ENCODE measurements around the gene ZNF280A.

DNA sequence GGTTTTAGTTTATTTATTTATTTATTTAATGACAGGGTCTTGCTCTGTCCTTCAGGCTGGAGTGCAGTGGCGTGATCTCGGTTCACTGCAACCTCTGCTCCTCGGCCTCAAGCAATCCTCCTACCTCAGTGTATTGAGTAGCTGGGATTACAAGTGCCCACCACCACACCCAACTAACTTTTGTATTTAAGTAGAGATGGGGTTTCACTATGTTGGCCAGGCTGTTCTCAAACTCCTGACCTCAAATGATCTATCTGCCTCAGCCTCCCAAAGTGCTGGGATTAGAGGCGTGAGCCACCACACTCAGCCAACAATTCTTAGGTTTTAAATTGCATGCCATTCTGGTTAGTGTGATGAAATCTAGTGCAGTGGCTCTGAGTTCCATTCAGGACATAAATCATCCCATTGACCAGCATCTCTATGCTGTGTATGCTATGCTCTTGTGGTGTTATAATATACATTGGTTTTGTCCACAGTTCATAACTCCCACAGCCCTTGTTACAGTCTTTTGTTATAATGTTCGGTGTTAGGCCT, 40.0 kb downstream of the ZNF280A start:
- TF ChIP-seq EZH2 (IDR thresholded peaks at IDR 0.05): no peak
- no peak for TF ChIP-seq POLR2AphosphoS5 (IDR thresholded peaks at IDR 0.05; ENCODE audit: borderline replicate concordance, low read depth, low read length)
- TF ChIP-seq FOXP2 (optimal IDR thresholded peaks at IDR 0.05; ENCODE audit: control extremely low read depth, extremely low read length, insufficient read depth): no peak

Measured in SK-N-MC (cell line).